NK-92 treated with Interleukin-12 subunit alpha and Interleukin-12 subunit beta, amount 100 ng/mL, for 24 hours (cell line): ENCODE measurements around the gene USP25.

Experiments
- DNase-seq: peaks from one replicate; lab custom pipeline; 2025; lab: John Stamatoyannopoulos, UW

USP25 gene

DNA sequence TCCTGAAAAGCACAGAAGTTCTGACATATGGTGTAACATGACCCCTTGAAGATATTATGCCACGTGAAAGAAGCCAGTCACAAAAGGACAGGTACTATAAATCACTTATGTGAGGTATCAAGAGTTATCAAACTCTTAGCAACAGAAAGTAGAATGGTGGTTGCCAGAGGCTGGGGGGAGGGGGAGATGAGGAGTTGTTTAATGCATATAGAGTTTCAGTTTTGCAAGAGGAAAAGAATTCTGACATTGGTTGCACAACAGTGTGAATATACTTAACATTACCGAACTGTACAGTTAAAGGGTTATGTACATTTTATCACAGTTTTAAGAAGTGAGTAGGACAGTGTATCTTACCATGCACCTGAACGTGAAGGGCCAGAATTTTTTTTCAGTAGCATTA is 80.0 kb downstream of the USP25 start:
- no peak for DNase-seq

GRCh38 chr21:15815285-15815684 is 85.5 kb downstream of the USP25 start:
- DNase-seq: no peak

- no peak for DNase-seq
Measured at GRCh38 chr21:15820327-15820726, 90.5 kb downstream of the USP25 start.

DNA sequence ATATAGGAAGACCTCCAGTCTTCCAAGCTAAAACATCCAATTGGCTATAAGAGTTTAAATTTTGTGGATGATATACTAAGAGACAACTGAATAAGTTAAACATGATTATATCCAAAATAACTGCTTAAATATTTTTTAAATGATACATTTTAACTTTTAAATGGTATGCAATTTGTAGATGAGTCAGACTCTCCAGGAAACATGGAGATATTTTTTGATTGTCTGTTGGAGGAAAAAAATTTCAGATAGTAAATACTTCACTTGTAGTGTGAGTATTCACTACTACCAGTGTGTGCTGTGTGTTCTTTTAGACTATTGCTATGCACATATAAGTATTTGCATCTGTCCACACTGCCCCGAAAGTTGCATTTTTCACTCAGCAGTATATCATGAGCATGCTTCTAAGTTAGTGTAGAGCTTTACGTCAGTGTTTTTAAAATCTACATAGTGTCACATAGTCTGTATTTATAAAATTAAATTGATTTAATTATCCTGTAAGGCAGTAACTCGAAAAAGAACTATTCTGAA is 91.1 kb downstream of the USP25 start:
- no peak for DNase-seq

DNA sequence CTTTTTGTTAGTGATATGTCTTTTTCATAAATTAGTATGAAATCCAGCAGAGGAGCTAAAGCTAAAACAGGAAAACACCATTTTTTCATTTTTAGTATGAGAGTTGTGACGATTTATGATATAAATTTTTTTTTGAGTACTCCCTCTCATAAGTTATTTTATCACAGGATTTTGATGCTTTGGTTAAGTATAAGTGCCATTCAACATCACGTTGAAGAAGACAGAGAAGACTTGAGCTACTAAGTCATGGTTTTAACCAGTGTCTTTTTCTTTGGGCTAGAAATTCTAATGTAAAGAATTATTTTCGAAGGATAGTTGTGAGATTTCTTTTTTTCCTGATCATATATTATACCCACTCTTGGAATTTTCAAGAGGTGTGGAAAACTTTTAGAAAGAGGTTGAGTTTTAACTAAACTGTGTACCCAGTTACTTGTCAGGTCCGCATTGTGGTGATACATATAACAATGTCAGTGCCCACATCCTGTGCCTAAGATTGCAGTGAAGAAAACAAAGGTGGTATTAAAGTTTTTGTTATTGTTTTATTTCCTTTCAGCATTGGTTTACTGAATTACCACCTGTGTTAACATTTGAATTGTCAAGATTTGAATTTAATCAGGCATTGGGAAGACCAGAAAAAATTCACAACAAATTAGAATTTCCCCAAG is 93.8 kb downstream of the USP25 start:
- DNase-seq: no peak

DNA sequence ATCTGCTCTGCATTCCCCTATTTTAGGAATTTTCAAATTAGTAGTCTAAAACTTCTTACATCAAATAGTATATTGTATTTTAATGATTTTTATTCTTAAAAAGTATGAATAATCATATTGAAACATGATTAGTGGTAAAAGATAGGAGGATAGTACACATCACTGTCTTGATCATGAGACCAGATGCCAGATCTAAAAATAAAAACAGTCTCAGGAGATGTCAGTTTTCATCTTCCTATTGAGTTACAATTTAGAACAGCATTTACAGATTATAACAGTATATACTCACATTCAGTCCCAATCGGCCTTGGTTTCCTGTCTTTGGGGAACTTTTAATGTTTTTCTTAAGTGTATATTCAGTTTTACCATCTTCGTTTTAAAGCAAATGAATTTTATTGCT is 95.9 kb downstream of the USP25 start:
- no peak for DNase-seq

DNA sequence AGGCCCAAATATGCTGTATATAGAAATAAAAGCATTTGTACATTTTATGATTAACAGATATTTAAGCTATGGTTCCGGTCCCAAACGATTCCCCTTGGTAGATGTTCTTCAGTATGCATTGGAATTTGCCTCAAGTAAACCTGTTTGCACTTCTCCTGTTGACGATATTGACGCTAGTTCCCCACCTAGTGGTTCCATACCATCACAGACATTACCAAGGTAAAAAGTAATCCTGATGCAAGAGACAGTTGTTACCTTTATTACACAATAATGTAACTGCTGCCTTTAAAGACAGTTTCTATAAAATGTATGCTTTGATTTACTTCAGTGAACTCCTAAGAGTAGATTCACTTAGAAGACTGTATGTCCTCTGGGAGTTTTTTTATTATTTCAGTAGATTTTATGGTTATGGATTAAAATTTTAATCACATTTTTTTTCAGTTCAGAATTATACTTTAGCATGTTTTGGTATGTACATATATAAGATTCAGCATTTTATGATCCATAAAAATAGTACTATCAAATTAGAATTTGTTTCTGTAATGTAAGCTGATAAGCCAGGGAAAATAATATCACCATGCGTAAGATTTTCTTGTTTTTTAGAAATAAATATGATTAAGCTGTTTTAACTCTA is 96.5 kb downstream of the USP25 start:
- DNase-seq: no peak

DNA sequence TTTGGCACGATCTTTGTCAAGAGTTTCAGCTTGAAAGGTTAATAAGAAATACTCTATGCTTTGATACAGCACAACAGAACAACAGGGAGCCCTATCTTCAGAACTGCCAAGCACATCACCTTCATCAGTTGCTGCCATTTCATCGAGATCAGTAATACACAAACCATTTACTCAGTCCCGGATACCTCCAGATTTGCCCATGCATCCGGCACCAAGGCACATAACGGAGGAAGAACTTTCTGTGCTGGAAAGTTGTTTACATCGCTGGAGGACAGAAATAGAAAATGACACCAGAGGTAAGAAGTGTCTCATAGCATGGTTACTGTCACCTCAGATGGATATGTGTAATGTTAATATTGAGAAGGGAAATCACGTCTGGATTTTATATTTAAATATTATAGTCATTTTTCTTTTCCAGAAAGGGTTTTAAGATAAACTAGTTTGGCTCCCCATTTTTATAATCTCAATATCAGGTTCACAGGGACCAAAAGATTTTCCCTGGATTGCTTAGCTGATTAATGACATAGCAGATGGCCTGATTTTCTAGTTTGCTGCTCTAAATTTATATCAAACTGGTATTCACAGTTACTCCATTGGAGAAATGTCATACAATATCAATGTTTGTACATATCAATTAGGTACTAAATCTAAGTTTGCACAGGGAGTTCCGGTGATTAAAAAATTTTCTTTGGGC is 97.3 kb downstream of the USP25 start:
- DNase-seq: no peak

GRCh38 chr21:15831497-15831896 is 101.7 kb downstream of the USP25 start:
- no peak for DNase-seq

DNA sequence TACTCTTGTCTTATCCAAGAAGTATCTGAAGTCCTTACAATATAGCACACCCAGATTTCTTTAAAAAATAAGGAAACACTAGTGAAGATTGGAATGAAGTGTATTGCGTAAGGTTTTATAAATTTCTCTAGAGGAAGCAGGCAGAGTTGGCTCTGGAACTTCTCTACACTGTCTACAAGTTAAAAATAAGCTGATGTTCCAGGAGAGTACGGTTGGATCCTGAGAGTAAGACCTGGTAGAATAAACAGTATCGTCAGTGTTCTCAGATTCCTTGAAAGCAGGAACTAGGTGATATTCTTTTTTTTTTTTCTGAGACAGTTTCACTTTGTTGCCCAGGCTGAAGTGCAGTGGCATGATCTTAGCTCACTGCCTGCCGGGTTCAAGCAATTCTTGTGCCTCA is 107.9 kb downstream of the USP25 start:
- DNase-seq: no peak

DNA sequence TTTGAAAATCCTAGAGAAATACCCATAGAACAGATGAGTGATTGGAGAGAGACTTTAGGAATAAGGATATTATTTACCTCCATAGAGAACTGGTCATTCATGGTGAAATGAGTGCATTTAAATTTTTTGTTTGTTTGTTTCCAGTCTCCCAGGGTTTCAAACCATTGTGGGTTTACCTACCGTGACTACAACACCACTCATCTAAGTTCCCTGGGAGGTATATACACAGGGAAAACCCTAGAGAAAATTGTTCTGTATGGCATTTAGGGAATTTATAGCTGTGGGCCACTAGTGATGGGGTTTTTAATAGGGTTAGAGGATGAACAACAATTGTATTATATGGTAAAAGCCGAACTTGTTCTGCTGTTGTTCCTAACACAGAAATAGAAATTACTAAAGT is 109.2 kb downstream of the USP25 start:
- DNase-seq: no peak

GRCh38 chr21:15839601-15840000 is 109.8 kb downstream of the USP25 start:
- DNase-seq: no peak

DNA sequence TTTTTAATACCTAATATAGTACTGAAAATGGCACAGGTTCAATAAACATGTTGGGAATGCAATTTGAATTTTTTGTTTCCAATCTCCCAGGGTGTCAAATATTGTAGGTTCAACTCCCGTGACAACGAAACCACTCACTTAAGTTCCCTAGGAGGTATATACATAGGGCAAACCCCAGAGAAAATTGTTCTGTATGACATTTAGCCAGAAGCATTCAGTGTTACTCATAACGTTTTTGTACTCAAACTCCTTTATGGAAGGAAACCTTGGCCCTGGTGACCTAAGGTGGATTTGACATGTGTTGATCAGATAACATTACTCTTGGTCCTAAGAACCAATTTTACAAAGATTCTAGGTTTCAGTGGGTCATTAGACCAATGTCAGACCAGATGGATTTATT is 110.6 kb downstream of the USP25 start:
- no peak for DNase-seq

- DNase-seq: no peak
Measured at GRCh38 chr21:15841856-15842564, 112.2 kb downstream of the USP25 start.

- no peak for DNase-seq
Measured at GRCh38 chr21:15842565-15842880, 112.7 kb downstream of the USP25 start.

DNA sequence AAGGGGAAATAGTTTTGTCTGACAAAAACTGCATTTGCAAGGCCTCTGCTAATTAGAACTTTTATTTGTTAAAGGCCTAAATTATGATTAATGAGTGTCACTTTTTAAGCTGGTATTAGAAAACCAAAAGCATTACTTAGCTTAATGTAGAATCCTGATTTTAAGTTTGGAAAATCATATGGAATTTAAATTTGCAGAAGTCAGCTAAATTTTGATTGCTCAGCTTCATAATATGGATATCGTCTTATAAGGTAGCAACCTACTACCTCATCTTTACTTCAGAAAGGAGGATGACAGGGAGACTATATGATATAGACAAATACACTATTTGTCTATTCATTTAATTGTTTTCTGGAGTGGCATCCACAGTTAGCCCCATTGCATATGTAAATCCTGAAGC is 114.0 kb downstream of the USP25 start:
- DNase-seq: no peak

DNA sequence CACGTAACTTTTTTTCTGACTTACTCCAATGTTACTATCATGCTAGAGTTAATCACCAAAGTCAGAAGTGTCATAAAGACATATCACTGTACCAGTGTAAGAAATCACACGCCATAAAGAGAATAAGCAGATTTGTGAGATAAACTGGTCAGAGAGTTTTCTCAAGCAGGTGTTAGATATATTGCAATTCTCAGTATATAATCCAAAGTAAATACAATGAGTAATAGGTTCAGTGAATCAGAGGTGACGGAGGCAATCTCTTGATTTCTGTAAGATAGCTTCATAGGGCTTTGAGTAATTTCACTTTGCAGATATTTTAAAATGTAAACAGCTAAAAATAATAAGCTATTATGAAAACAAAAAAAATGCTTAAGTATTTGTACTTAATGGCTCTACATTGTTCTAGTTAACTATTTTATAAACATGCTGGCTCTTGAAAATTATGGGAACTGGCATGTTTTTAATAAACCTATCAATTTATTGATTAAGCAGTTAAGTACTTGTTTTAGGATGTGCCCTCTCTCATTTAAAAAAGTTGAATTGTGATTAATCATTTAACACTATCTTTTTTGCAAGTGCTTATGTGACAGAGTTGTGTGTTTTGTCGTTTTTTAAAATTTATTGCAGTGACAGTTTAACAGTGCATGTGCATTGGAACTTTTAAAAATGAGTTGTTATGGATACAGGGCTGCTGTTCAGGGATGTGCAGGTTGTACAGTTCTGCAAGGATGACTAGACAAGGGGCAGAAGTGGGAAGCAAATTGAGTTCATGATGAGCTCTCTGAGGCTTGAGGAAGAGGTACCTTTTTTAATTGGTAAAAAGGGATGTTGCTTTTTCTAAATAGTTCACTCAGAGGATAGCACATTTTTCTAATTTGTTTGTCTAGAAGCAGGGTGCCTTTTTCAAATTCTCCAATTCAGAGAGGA is 119.1 kb downstream of the USP25 start:
- DNase-seq: no peak

DNA sequence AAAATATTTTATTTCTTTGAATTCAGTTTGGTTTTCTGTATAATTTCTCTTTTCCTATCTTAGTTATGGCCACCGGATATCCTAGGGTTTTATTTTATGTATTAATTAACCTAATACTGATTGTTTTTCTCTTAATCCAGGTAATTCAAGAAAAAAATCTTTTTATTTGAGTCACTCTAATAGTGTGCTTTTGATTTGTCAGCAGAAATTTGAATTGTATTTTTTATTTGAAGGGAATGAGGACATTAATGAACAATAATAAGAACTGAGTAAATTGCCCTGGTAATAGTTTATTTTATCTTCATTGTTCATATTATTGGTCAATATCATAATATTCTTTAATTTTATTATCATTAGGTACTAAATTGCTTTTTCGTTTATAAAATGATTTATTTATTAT is 120.1 kb downstream of the USP25 start:
- DNase-seq: no peak

- no peak for DNase-seq
Measured at GRCh38 chr21:15850645-15851044, 120.9 kb downstream of the USP25 start.

- no peak for DNase-seq
Measured at GRCh38 chr21:15852146-15852545, 122.4 kb downstream of the USP25 start.

GRCh38 chr21:15853126-15853525 is 123.3 kb downstream of the USP25 start:
- DNase-seq: no peak

- no peak for DNase-seq
Measured at GRCh38 chr21:15856813-15857212, 127.0 kb downstream of the USP25 start.
